ENCODE results near the gene RCBTB2.

The RCBTB2 gene

GRCh38 chr13:48443442-48444208, 89.3 kb downstream of the RCBTB2 start:
- DNase-seq = no peak

Data from fibroblast of upper back skin (primary cell).